Stimulated activated CD4-positive, alpha-beta T cell treated with anti-CD3 and anti-CD28 coated beads, Interleukin-2, amount 100 ng/mL, for 4 hours (primary cell): ENCODE measurements around the gene EPSTI1.

Experiments
- DNase-seq: peaks from one replicate; pipeline ENCODE4 v3.0.0-alpha.2; 2020; ENCODE audit warnings: low read depth

The EPSTI1 gene

GRCh38 chr13:42847891-42848663, 144.0 kb downstream of the EPSTI1 start:
- no peak for DNase-seq

- DNase-seq = no peak
Measured at GRCh38 chr13:42836930-42837690, 154.9 kb downstream of the EPSTI1 start.
